Measurements from ENCODE around the gene TRAPPC12.
A peak's percentile ranks its signal among the peaks of the same experiment; 100 is the strongest.

- peak in 5 of 7 experiments; percentile 96 to 99 (median 98) for TF ChIP-seq CTCF (IDR thresholded peaks at IDR 0.05)
- TF ChIP-seq POLR2AphosphoS5 (IDR thresholded peaks at IDR 0.05): no peak
Observed at GRCh38 chr2:3423492-3424170, 44.1 kb downstream of the TRAPPC12 start.
